Left hindlimb (tissue), 1 donor: Measurements from ENCODE around the gene FICD.
A peak's percentile ranks its signal among the peaks of the same experiment; 100 is the strongest.
"Not testable (repeated sequence)": the region's sequence is repeated elsewhere in the genome, so short reads cannot be mapped to it uniquely, and the experiment has no call there.

Source experiments
- DNase-seq: peaks from one replicate; pipeline ENCODE4 v3.0.0-alpha.2; 2018

Gene FICD

GRCh38 chr12:108514973-108515814 lies at the start of gene FICD:
TSS of gene FICD (plus strand) at chr12:108515277. CDS start at chr12:108516973, 1,696 bp downstream.
- DNase-seq: peak; percentile 99

- DNase-seq: no peak
These were observed 49.7 kb upstream of the FICD start for GRCh38 chr12:108465417-108465816.

- no peak for DNase-seq
These were observed 46.7 kb upstream of the FICD start for GRCh38 chr12:108468196-108468968.

- no peak for DNase-seq
These were observed 41.5 kb upstream of the FICD start for GRCh38 chr12:108473400-108474055.

- no peak for DNase-seq
These were observed 39.7 kb upstream of the FICD start for GRCh38 chr12:108475396-108475795.

GRCh38 chr12:108477055-108477880 lies 37.8 kb upstream of the FICD start:
- DNase-seq: no peak

- no peak for DNase-seq
These were observed 37.2 kb upstream of the FICD start for GRCh38 chr12:108477881-108478259.

- DNase-seq: no peak
These were observed 36.4 kb upstream of the FICD start for GRCh38 chr12:108478611-108479206.

GRCh38 chr12:108479364-108480070 lies 35.6 kb upstream of the FICD start:
- no peak for DNase-seq

- no peak for DNase-seq
These were observed 32.3 kb upstream of the FICD start for GRCh38 chr12:108482717-108483212.

GRCh38 chr12:108483213-108484059 lies 31.6 kb upstream of the FICD start:
- DNase-seq: no peak

GRCh38 chr12:108484431-108484830 lies 30.6 kb upstream of the FICD start:
- DNase-seq: no peak

- no peak for DNase-seq
These were observed 30.2 kb upstream of the FICD start for GRCh38 chr12:108484845-108485244.

GRCh38 chr12:108485371-108485770 lies 29.7 kb upstream of the FICD start:
- DNase-seq: not testable (repeated sequence)

GRCh38 chr12:108487029-108487428 lies 28.0 kb upstream of the FICD start:
- DNase-seq: not testable (repeated sequence)

- no peak for DNase-seq
These were observed 23.8 kb upstream of the FICD start for GRCh38 chr12:108491256-108491655.

- no peak for DNase-seq
These were observed 20.0 kb upstream of the FICD start for GRCh38 chr12:108495054-108495453.

- no peak for DNase-seq
These were observed 19.1 kb upstream of the FICD start for GRCh38 chr12:108495823-108496579.

GRCh38 chr12:108498136-108498535 lies 16.9 kb upstream of the FICD start:
- no peak for DNase-seq

GRCh38 chr12:108502922-108503321 lies 12.2 kb upstream of the FICD start:
- no peak for DNase-seq
